Esophagus (tissue), 2 donors: ENCODE measurements around the gene LRP5. TPM values are rescaled to one million over a fixed set of nuclear protein-coding genes. Genes with fewer than 3 reads are reported as not detected.
"Not testable (repeated sequence)": the region's sequence is repeated elsewhere in the genome, so short reads cannot be mapped to it uniquely, and the experiment has no call there.

ENCODE experiments used
- H3K27ac ChIP-seq, 2 donors: one replicate each; pipeline ENCODE4 v1.5.1; 2013; ENCODE audit warnings: low read depth in 2 of 2, mild to moderate bottlenecking in 2 of 2, inconsistent platforms in 1 of 2, low read length in 1 of 2, moderate library complexity in 1 of 2
- H3K27me3 ChIP-seq, 2 donors: one replicate each; pipeline ENCODE4 v1.6.1; 2013; ENCODE audit warnings: low read length in 2 of 2, control low read depth in 1 of 2, mild to moderate bottlenecking in 1 of 2; ENCODE audit not compliant: insufficient read depth in 2 of 2, control insufficient read depth in 1 of 2
- H3K36me3 ChIP-seq, 2 donors: one replicate each; pipeline ENCODE4 v1.6.1; 2013; ENCODE audit warnings: low read length in 1 of 2; ENCODE audit not compliant: control insufficient read depth in 2 of 2, insufficient read depth in 2 of 2
- H3K4me1 ChIP-seq, 2 donors: one replicate each; pipeline ENCODE4 v1.6.1; 2013; ENCODE audit warnings: low read length in 1 of 2; ENCODE audit not compliant: control insufficient read depth in 2 of 2, insufficient read depth in 2 of 2
- H3K4me3 ChIP-seq, 2 donors: one replicate each; pipeline ENCODE4 v1.5.1; 2013; ENCODE audit warnings: low read length in 2 of 2, mild to moderate bottlenecking in 2 of 2, low read depth in 1 of 2, moderate library complexity in 1 of 2
- H3K9me3 ChIP-seq, 2 donors: one replicate each; pipeline ENCODE4 v1.6.1; 2013; ENCODE audit warnings: mild to moderate bottlenecking in 2 of 2, low read depth in 1 of 2, low read length in 1 of 2, moderate library complexity in 1 of 2; ENCODE audit not compliant: control insufficient read depth in 2 of 2, insufficient read depth in 1 of 2
- WGBS, 2 donors: extraction: QIAGEN DNeasy Blood & Tissue Kit; methylation state at CpG; one replicate each; pipeline ENCODE4 v1.1.7; 2013; 5-methylcytosine and 5-hydroxymethylcytosine counted together
- polyA plus RNA-seq, 2 donors: library from polyadenylated mRNA; stranded (reverse); fragments of 200-250 nt; gene quantifications; one replicate each; pipeline ENCODE4 v1.2.3, GENCODE V29; 2013
- donor health status: healthy with polysubstance abuse.
- donor health status: Bipolar disorder and iron deficiency.

LRP5 gene
- polyA plus RNA-seq, 2 donors: 16.0 to 24.5 TPM

- Histone ChIP-seq H3K4me1 (no peaks in the 10 kb centered on the region), H3K36me3 (peaks cover 0 to 47% of the 10 kb centered on the region in 2 donors), H3K9me3 (peaks cover 0 to 7% of the 10 kb centered on the region in 2 donors), H3K27ac (no peak overlapping the region), H3K27me3 (no peaks in the 10 kb centered on the region), H3K4me3 (no peak overlapping the region)
- 89 to 90% methylated on average over 24 of the region's 24 CpGs for WGBS, 2 donors
These were observed 119.7 kb downstream of the LRP5 start for GRCh38 chr11:68431984-68432645.

- H3K9me3 ChIP-seq: peaks cover 0 to 7% of the 10 kb centered on the region in 2 donors
- H3K36me3 ChIP-seq: peaks cover 0 to 48% of the 10 kb centered on the region in 2 donors
- 88 to 95% methylated on average over 17 of the region's 17 CpGs for WGBS, 2 donors
These were observed 120.5 kb downstream of the LRP5 start for GRCh38 chr11:68432874-68433273.

GRCh38 chr11:68433541-68433940 is 121.2 kb downstream of the LRP5 start:
- no peak overlapping the region for H3K4me3 ChIP-seq
- WGBS, 2 donors: 91 to 95% methylated on average over 31 of the region's 31 CpGs
- H3K36me3 ChIP-seq: peaks cover 0 to 51% of the 10 kb centered on the region in 2 donors
- no peaks in the 10 kb centered on the region for H3K27me3 ChIP-seq
- H3K4me1 ChIP-seq: no peaks in the 10 kb centered on the region
- no peak overlapping the region for H3K27ac ChIP-seq
- peaks cover 0 to 7% of the 10 kb centered on the region in 2 donors for H3K9me3 ChIP-seq

More at GRCh38 chr11:68432874-68433273, 120.5 kb downstream of the LRP5 start:
- Histone ChIP-seq H3K4me3 (no peak overlapping the region), H3K4me1 (no peaks in the 10 kb centered on the region), H3K27me3 (no peaks in the 10 kb centered on the region), H3K27ac (no peak overlapping the region)

- H3K27me3 ChIP-seq, H3K27ac ChIP-seq, H3K9me3 ChIP-seq, H3K4me3 ChIP-seq, H3K4me1 ChIP-seq: not testable (repeated sequence)
- H3K36me3 ChIP-seq: peaks cover 0 to 56% of the 10 kb centered on the region in 2 donors
- WGBS, 2 donors: 92 to 94% methylated on average over 5 of the region's 5 CpGs
These were observed 121.8 kb downstream of the LRP5 start for GRCh38 chr11:68434159-68434558.

- no peaks in the 10 kb centered on the region for H3K27me3 ChIP-seq
- H3K9me3 ChIP-seq: no peaks in the 10 kb centered on the region
- no peak overlapping the region for H3K27ac ChIP-seq
- H3K36me3 ChIP-seq: peaks cover 0 to 53% of the 10 kb centered on the region in 2 donors
- no peaks in the 10 kb centered on the region for H3K4me1 ChIP-seq
- 89 to 92% methylated on average over 15 to 16 of the region's 16 CpGs for WGBS, 2 donors
- no peak overlapping the region for H3K4me3 ChIP-seq
These were observed 123.9 kb downstream of the LRP5 start for GRCh38 chr11:68436162-68436888.

- 79 to 82% methylated on average over 34 of the region's 34 CpGs for WGBS, 2 donors
- Histone ChIP-seq H3K27ac (no peak overlapping the region), H3K9me3 (no peaks in the 10 kb centered on the region), H3K36me3 (peaks cover 0 to 51% of the 10 kb centered on the region in 2 donors), H3K4me3 (no peak overlapping the region), H3K4me1 (no peaks in the 10 kb centered on the region), H3K27me3 (no peaks in the 10 kb centered on the region)
These were observed 124.9 kb downstream of the LRP5 start for GRCh38 chr11:68436985-68437926.

- 91% methylated on average over 31 to 34 of the region's 34 CpGs for WGBS, 2 donors
- Histone ChIP-seq H3K27me3 (no peaks in the 10 kb centered on the region), H3K27ac (no peak overlapping the region), H3K9me3 (no peaks in the 10 kb centered on the region), H3K36me3 (peaks cover 0 to 47% of the 10 kb centered on the region in 2 donors), H3K4me1 (no peaks in the 10 kb centered on the region), H3K4me3 (no peak overlapping the region)
These were observed 125.7 kb downstream of the LRP5 start for GRCh38 chr11:68437927-68438657.

GRCh38 chr11:68438658-68439259 is 126.4 kb downstream of the LRP5 start:
- Histone ChIP-seq H3K9me3 (no peaks in the 10 kb centered on the region), H3K4me3 (no peak overlapping the region), H3K4me1 (no peaks in the 10 kb centered on the region), H3K27me3 (no peaks in the 10 kb centered on the region), H3K27ac (no peak overlapping the region), H3K36me3 (peaks cover 0 to 41% of the 10 kb centered on the region in 2 donors)
- 91 to 94% methylated on average over 6 of the region's 6 CpGs for WGBS, 2 donors
